Trophoblast cell (in vitro differentiated cells and primary cell): ENCODE results near the gene NFYC.
A peak's percentile ranks its signal among the peaks of the same experiment; 100 is the strongest.

Experiments used
- DNase-seq, 2 donors: peaks; one replicate each; pipeline ENCODE4 v3.0.0-alpha.2; 2016
- H2AFZ ChIP-seq: 2 replicates; pipeline ENCODE4 v1.6.1; 2013; ENCODE audit warnings: low read length, moderate library complexity, mild to moderate bottlenecking; ENCODE audit not compliant: insufficient read depth, poor library complexity
- H2AK5ac ChIP-seq: 2 replicates; pipeline ENCODE4 v1.6.1; 2013; ENCODE audit warnings: mild to moderate bottlenecking, low read length
- H2BK120ac ChIP-seq: 2 replicates; pipeline ENCODE4 v1.6.1; 2013; ENCODE audit warnings: low read length, mild to moderate bottlenecking, moderate library complexity; ENCODE audit not compliant: insufficient read depth, poor library complexity
- H2BK12ac ChIP-seq: 2 replicates; pipeline ENCODE4 v1.6.1; 2013; ENCODE audit warnings: mild to moderate bottlenecking, low read length, moderate library complexity
- H2BK5ac ChIP-seq: 2 replicates; pipeline ENCODE4 v1.6.1; 2013; ENCODE audit warnings: low read length, low read depth, moderate library complexity, mild to moderate bottlenecking; ENCODE audit not compliant: poor library complexity
- H3K14ac ChIP-seq: 2 replicates; pipeline ENCODE4 v1.6.1; 2013; ENCODE audit warnings: mild to moderate bottlenecking, low read length
- H3K18ac ChIP-seq: 2 replicates; pipeline ENCODE4 v1.6.1; 2013; ENCODE audit warnings: mild to moderate bottlenecking, low read length
- H3K23ac ChIP-seq: 2 replicates; pipeline ENCODE4 v1.6.1; 2013; ENCODE audit warnings: low read length
- H3K27ac ChIP-seq: 2 replicates; pipeline ENCODE4 v1.5.1; 2013; ENCODE audit warnings: low read depth, mild to moderate bottlenecking, inconsistent platforms, low read length, moderate library complexity
- H3K27me3 ChIP-seq: 2 replicates; pipeline ENCODE4 v1.6.1; 2013; ENCODE audit warnings: inconsistent platforms, mild to moderate bottlenecking, low read length, moderate library complexity; ENCODE audit not compliant: insufficient read depth
- H3K36me3 ChIP-seq, 2 experiments: 1 replicate in 1 of 2; 2 replicates in 1 of 2; pipeline ENCODE4 v1.6.1; 2013; ENCODE audit warnings: low read length in 2 of 2, mild to moderate bottlenecking in 2 of 2, moderate library complexity in 1 of 2; ENCODE audit not compliant: insufficient read depth in 2 of 2, control insufficient read depth in 1 of 2
- H3K4ac ChIP-seq: 2 replicates; pipeline ENCODE4 v1.6.1; 2013; ENCODE audit warnings: low read depth, mild to moderate bottlenecking, low read length, moderate library complexity
- H3K4me1 ChIP-seq, 2 experiments: 1 replicate in 1 of 2; 2 replicates in 1 of 2; pipeline ENCODE4 v1.6.1; 2013; ENCODE audit warnings: low read length in 2 of 2, mild to moderate bottlenecking in 2 of 2, moderate library complexity in 1 of 2; ENCODE audit not compliant: insufficient read depth in 2 of 2, control insufficient read depth in 1 of 2
- H3K4me2 ChIP-seq: 2 replicates; pipeline ENCODE4 v1.6.1; 2013; ENCODE audit warnings: inconsistent platforms, mild to moderate bottlenecking, low read length, moderate library complexity
- H3K4me3 ChIP-seq: 2 replicates; pipeline ENCODE4 v1.5.1; 2013; ENCODE audit warnings: mild to moderate bottlenecking, low read depth, low read length, inconsistent platforms
- H3K79me1 ChIP-seq: one replicate; pipeline ENCODE4 v1.6.1; 2013; ENCODE audit warnings: low read length
- H3K79me2 ChIP-seq: 2 replicates; pipeline ENCODE4 v1.6.1; 2013; ENCODE audit warnings: low read length, mild to moderate bottlenecking; ENCODE audit not compliant: control insufficient read depth, insufficient read depth, poor library complexity
- H3K9ac ChIP-seq: 2 replicates; pipeline ENCODE4 v1.6.1; 2013; ENCODE audit warnings: mild to moderate bottlenecking, low read length
- H3K9me3 ChIP-seq: 2 replicates; pipeline ENCODE4 v1.6.1; 2013; ENCODE audit warnings: low read depth, mild to moderate bottlenecking, control low read depth, inconsistent platforms, low read length; ENCODE audit not compliant: insufficient read depth
- H4K12ac ChIP-seq: 2 replicates; pipeline ENCODE4 v1.6.1; 2013; ENCODE audit warnings: low read depth, mild to moderate bottlenecking, low read length, moderate library complexity
- H4K8ac ChIP-seq: 2 replicates; pipeline ENCODE4 v1.6.1; 2013; ENCODE audit warnings: low read depth, mild to moderate bottlenecking, low read length, moderate library complexity
- H4K91ac ChIP-seq: one replicate; pipeline ENCODE4 v1.6.1; 2013; ENCODE audit warnings: low read depth, mild to moderate bottlenecking, low read length, moderate library complexity
- WGBS: extraction: QIAGEN DNeasy Blood & Tissue Kit; methylation state at CpG from one replicate; pipeline ENCODE4 v1.1.7; 2013; ENCODE audit warnings: missing lambda C conversion rate; ENCODE audit not compliant: insufficient read length, insufficient coverage; ENCODE audit errors: extremely low coverage; 5-methylcytosine and 5-hydroxymethylcytosine counted together

Gene NFYC

GRCh38 chr1:40786171-40786994 is 94.9 kb downstream of the NFYC start:
- Histone ChIP-seq H4K8ac (no peak overlapping the region), H2BK12ac (no peak overlapping the region), H2AK5ac (no peak overlapping the region), H3K4me1 (peaks cover 8 to 9% of the 10 kb centered on the region in 2 experiments), H4K91ac (no peak overlapping the region), H3K4me3 (no peak overlapping the region), H3K4me2 (no peak overlapping the region), H3K18ac (no peak overlapping the region), H2BK120ac (no peak overlapping the region), H2AFZ (no peak overlapping the region), H3K4ac (no peak overlapping the region), H3K79me1 (no peaks in the 10 kb centered on the region), H2BK5ac (no peak overlapping the region), H3K27me3 (peaks cover 31% of the 10 kb centered on the region), H4K12ac (no peak overlapping the region), H3K23ac (no peak overlapping the region), H3K14ac (no peak overlapping the region), H3K9ac (no peak overlapping the region), H3K9me3 (peaks cover 8% of the 10 kb centered on the region), H3K36me3 (no peaks in the 10 kb centered on the region), H3K27ac (no peak overlapping the region), H3K79me2 (no peaks in the 10 kb centered on the region)
- WGBS, result no CpG with 5 or more reads among the region's 9 CpGs
- DNase-seq, result no peak

- Histone ChIP-seq H4K91ac (no peak overlapping the region), H2BK5ac (no peak overlapping the region)
Observed at GRCh38 chr1:40786995-40787705, 95.6 kb downstream of the NFYC start.

GRCh38 chr1:40787737-40788560 is 96.4 kb downstream of the NFYC start:
- H2BK120ac ChIP-seq, result no peak overlapping the region
- no peak overlapping the region for H3K23ac ChIP-seq
- no peak overlapping the region for H3K4me3 ChIP-seq
- H4K12ac ChIP-seq, result no peak overlapping the region
- no peak overlapping the region for H3K4ac ChIP-seq
- H3K36me3 ChIP-seq, result no peaks in the 10 kb centered on the region
- H3K14ac ChIP-seq, result no peak overlapping the region
- no peak overlapping the region for H2AK5ac ChIP-seq
- H3K79me1 ChIP-seq, result no peaks in the 10 kb centered on the region
- H3K9ac ChIP-seq, result no peak overlapping the region
- H4K8ac ChIP-seq, result no peak overlapping the region
- H3K4me1 ChIP-seq, result peaks cover 7 to 8% of the 10 kb centered on the region in 2 experiments
- no peak overlapping the region for H3K18ac ChIP-seq
- no peak overlapping the region for H2BK12ac ChIP-seq
- H3K4me2 ChIP-seq, result no peak overlapping the region
- H3K9me3 ChIP-seq, result peaks cover 5% of the 10 kb centered on the region
- no peak overlapping the region for H2AFZ ChIP-seq
- DNase-seq, result peak in 1 of 2 donors; percentile 33
- peaks cover 22% of the 10 kb centered on the region for H3K27me3 ChIP-seq
- no peaks in the 10 kb centered on the region for H3K79me2 ChIP-seq
- no peak overlapping the region for H2BK5ac ChIP-seq
- H3K27ac ChIP-seq, result no peak overlapping the region
- no peak overlapping the region for H4K91ac ChIP-seq
- WGBS, result no CpG with 5 or more reads among the region's 19 CpGs

More at GRCh38 chr1:40786995-40787705, 95.6 kb downstream of the NFYC start:
- Histone ChIP-seq H3K79me2 (no peaks in the 10 kb centered on the region), H3K18ac (no peak overlapping the region), H3K36me3 (no peaks in the 10 kb centered on the region), H3K79me1 (no peaks in the 10 kb centered on the region), H3K4ac (no peak overlapping the region), H4K12ac (no peak overlapping the region), H2BK12ac (no peak overlapping the region), H3K4me3 (no peak overlapping the region), H3K14ac (no peak overlapping the region), H4K8ac (no peak overlapping the region), H3K4me2 (no peak overlapping the region), H3K9ac (no peak overlapping the region), H2AK5ac (no peak overlapping the region), H3K23ac (no peak overlapping the region), H3K27me3 (peaks cover 29% of the 10 kb centered on the region), H2AFZ (no peak overlapping the region), H3K9me3 (peaks cover 8% of the 10 kb centered on the region), H3K4me1 (peaks cover 8 to 9% of the 10 kb centered on the region in 2 experiments), H2BK120ac (no peak overlapping the region), H3K27ac (no peak overlapping the region)
- no peak for DNase-seq
- WGBS, result no CpG with 5 or more reads among the region's 9 CpGs

- no peak overlapping the region for H3K4me2 ChIP-seq
- H3K23ac ChIP-seq, result no peak overlapping the region
- no peak overlapping the region for H2BK12ac ChIP-seq
- no peak overlapping the region for H2AFZ ChIP-seq
- H3K14ac ChIP-seq, result no peak overlapping the region
- WGBS, result no CpG with 5 or more reads among the region's 17 CpGs
- H3K27me3 ChIP-seq, result peaks cover 15% of the 10 kb centered on the region
- H3K18ac ChIP-seq, result no peak overlapping the region
- H4K8ac ChIP-seq, result no peak overlapping the region
- no peak overlapping the region for H4K12ac ChIP-seq
- no peak overlapping the region for H3K9ac ChIP-seq
- DNase-seq, result no peak
- no peak overlapping the region for H4K91ac ChIP-seq
- H3K79me2 ChIP-seq, result no peaks in the 10 kb centered on the region
- H3K4me1 ChIP-seq, result peaks cover 2 to 3% of the 10 kb centered on the region in 2 experiments
- H2BK120ac ChIP-seq, result no peak overlapping the region
- H2AK5ac ChIP-seq, result no peak overlapping the region
- no peaks in the 10 kb centered on the region for H3K9me3 ChIP-seq
- no peak overlapping the region for H3K4ac ChIP-seq
- no peaks in the 10 kb centered on the region for H3K79me1 ChIP-seq
- H3K27ac ChIP-seq, result no peak overlapping the region
- no peak overlapping the region for H3K4me3 ChIP-seq
- H3K36me3 ChIP-seq, result no peaks in the 10 kb centered on the region
- no peak overlapping the region for H2BK5ac ChIP-seq
Observed at GRCh38 chr1:40788561-40789341, 97.2 kb downstream of the NFYC start.
